GM19239 (cell line): Measurements from ENCODE around the gene HOXC13.

Experiments used
- DNase-seq: peaks from one replicate; pipeline ENCODE4 v3.0.0; 2011; ENCODE audit warnings: low spot score; ENCODE audit not compliant: insufficient read length
- FAIRE-seq: peaks from 2 replicates; lab custom pipeline; 2011; peaks lifted over from hg19 to GRCh38; lab: Jason Lieb, UNC

HOXC13 gene

DNA sequence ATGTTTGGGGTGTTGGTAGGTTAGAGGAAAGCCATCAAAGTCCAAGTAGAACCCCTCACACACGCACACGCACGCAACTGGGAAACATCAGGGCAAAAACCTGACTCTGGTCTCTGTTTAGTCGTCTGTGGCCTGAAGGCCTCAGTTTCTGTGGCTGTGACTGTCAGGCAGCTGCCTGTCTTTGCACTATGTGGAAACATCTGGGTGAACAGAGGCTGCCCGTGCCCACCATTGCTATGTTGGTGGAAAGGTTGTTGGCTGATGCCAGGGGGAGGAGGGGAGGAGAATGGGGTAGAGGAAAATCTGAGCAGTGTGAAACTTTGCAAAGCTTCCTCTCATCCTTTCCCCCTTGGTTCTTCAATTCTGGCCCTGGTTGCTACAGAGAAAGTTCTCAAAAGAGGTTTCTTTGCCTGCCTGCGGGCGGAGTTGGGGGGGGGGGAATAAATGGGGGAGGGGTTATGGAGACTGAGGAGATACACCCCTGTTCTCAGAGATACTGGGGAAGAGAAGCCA, 53.8 kb downstream of the HOXC13 start:
- FAIRE-seq (no peak), DNase-seq (no peak)

DNA sequence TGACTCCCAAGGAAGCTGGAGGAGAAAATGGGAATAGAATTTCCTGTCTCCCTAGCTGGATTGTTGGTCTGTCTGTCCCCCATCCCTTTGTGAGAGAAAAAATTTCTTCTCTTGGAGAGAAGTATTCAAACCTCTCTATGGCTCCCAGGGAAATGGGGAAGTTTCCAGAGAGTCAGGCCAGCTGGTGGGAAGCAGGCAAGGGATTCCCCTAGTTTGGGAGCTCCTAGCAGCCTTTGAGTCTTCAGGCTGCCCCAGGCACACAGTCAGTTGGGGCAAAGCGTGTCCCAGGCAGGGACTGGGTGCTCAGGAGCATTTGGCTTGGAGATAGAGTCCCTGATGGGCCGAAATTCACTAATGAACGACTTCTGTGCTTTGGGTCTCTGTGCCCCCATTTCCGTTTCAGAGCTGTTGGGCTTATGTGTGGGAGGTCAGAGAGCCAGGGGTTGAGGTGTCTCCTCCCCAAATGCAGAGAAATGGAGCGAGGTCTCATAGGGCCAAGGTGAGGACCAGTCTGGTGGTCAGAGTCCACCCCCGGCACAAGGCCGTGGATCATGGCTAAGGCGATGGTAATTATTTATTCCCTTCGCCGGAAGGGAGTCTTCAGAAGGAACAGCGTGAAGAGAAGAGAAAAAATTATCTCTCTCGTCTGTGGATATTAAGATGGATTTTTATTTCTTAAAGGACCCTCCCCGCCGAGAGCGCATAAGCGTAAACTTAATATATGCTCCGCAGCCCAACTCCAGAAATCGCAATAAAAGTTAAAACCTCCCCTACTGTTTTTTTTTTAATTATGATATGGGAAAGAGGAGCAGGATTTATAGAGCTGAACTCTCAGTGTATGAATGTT, 54.8 kb downstream of the HOXC13 start:
- FAIRE-seq (no peak), DNase-seq (no peak)

DNA sequence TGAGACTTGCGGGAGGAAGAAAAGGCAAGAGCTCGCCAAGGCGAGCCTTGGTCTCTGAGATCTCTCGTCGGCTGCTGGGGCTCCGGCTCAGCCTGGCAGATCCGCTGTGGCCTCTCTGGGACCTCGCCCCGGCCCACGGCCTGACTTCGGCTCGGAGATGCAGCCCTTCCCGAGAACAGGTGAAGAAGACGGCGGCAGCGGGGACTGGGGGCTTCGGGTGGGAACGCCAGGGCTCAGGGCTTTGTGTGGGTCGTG, 55.3 kb downstream of the HOXC13 start:
- no peak for FAIRE-seq
- DNase-seq: no peak

DNA sequence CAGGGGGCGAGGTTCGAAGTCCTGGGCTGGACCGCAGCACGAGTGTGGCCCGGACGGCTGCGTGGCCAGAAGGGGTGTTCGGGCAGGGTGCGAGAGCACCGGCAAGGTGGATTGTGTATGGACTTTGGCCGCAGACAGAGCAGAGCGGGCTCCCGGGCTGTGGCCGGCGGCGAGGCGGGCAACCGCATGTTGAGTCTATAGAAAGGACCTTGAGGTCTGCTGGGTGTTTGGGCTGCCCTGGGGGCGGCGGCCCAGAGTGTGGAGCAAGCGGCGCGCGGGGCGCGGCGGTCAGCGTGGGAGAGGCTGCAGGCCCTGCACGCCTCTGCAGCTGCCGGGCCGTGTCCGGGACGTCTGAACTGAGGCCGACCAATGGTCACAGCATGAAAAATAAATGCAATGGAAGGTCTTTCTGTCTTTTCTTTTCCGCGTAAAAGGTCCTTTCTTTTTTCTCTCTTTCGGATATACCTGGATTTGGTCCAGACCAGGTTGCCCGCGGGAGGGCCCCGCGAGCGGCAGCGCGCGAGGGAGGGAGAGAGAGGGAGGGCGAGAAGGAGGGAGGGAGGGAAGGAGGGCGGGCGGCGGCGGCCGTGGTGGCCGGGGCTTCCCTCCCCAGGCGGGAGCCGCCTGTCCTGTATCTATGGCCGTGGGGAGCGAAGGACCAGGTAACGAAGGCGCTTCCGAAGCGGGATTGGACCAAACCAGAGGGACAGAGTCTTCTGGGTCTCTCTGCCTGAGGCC, 55.8 kb downstream of the HOXC13 start:
- FAIRE-seq: no peak
- no peak for DNase-seq

DNA sequence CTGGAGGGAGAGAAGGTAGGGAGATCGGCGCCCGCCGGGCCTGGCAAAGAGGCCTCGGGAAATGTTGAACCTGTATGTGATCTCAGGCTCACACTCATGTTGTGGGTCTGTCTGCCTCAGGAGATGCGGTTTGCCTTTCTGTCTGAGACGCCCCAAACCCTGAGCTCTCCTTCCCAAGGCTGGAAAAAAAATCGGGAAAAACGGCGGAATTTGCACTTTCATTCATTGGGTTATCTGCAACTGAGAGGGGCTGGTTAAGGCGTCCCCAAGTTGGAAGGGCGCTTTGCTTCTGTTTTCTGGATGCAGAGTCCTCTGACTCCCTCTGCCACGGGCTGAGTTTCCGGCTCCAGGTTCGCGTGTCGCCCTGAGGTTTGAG, 56.4 kb downstream of the HOXC13 start:
- DNase-seq: no peak
- FAIRE-seq: no peak

DNA sequence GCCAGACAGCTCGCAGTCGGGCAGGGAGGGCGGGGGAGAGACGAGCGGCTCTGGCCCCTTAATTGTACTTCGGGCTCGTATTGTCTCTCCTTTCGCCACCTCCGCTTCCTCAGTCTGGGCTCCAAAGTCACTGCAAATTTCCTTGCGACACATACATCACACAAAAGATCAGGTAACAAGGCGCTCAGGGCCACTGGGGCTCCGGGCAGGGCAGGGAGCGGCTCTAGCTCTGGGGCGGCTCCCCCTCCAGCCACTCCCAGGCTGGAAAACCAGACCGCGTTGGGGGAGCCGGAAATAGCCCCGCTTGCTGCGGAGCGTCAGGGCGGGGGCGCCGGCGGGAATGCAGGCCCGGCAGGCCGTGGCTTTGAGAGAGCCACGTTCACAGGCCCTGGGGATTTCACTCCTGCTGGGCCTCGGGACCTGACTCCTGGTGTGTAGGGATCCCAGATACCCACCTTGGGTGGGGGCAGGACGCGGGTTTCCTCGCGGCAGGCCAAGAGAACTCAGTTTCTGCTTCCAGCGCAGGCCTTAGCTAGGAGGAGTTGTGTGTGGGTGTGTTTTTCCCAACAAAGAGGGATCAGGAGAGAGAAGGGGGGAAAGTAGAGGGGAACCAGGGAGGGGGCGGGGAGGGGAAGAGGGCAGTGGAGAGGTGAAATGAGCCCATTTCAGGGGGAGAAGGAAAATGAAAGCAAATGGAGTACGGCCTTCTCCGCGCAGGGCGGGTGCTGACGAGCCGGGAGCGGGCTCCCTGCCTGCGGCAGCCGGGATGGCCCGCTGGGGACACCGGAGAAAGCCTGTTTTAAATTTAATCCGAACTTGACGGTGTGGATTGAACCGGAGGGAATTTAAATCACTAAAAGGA, 57.0 kb downstream of the HOXC13 start:
- DNase-seq (no peak), FAIRE-seq (no peak)
